Gastroesophageal sphincter (tissue), 3 donors: ENCODE measurements around the gene ANAPC15.

Experiments used
- EP300 ChIP-seq: sonication (generic); formaldehyde crosslinking; IDR thresholded peaks from one replicate; pipeline ENCODE4 v1.6.1; 2017; ENCODE audit warnings: antibody characterized with exemption, mild to moderate bottlenecking
- POLR2A ChIP-seq, 2 donors: fragments of 450-650 bp; IDR thresholded peaks; one replicate each; pipeline ENCODE4 v1.6.1; 2017; ENCODE audit warnings: antibody characterized with exemption in 2 of 2, mild to moderate bottlenecking in 2 of 2, moderate library complexity in 1 of 2
- POLR2AphosphoS5 ChIP-seq: sonication (generic); formaldehyde crosslinking; IDR thresholded peaks from one replicate; pipeline ENCODE4 v1.6.1; 2017; ENCODE audit warnings: antibody characterized with exemption
- TF ChIP-seq, protein P1 (sequence below), 4 experiments: fragments of 200-600 bp in 2 of 4; fragments of 450-650 bp in 2 of 4; sonication (generic) in 1 of 4; IDR thresholded peaks; one replicate each; pipeline ENCODE4 v1.5.1; 2017 to 2019; ENCODE audit warnings: antibody characterized with exemption in 4 of 4, mild to moderate bottlenecking in 2 of 4, moderate library complexity in 2 of 4

DNA sequence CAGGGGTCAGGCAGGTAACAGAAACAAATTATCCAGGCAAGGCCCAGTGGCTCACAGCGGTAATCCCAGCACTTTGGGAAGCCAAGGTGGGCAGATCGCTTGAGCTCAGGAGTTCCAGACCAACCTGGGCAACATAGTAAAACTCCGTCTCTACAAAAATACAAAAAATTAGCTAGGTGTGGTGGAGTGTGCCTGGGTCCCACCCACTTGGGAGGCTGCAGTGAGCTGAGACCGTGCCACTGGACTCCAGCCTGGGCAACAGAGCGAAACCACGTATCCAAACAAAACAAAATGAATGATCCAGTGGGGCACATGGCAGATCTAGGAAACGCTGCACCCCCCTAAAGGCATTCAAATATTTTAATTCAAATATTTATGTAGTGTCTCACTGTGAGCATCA, 42.0 kb downstream of the ANAPC15 start:
- TF ChIP-seq, protein P1, sequence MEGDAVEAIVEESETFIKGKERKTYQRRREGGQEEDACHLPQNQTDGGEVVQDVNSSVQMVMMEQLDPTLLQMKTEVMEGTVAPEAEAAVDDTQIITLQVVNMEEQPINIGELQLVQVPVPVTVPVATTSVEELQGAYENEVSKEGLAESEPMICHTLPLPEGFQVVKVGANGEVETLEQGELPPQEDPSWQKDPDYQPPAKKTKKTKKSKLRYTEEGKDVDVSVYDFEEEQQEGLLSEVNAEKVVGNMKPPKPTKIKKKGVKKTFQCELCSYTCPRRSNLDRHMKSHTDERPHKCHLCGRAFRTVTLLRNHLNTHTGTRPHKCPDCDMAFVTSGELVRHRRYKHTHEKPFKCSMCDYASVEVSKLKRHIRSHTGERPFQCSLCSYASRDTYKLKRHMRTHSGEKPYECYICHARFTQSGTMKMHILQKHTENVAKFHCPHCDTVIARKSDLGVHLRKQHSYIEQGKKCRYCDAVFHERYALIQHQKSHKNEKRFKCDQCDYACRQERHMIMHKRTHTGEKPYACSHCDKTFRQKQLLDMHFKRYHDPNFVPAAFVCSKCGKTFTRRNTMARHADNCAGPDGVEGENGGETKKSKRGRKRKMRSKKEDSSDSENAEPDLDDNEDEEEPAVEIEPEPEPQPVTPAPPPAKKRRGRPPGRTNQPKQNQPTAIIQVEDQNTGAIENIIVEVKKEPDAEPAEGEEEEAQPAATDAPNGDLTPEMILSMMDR (IDR thresholded peaks at IDR 0.05): no peak
- TF ChIP-seq EP300 (no peak), POLR2A (IDR thresholded peaks at IDR 0.05) (no peak), POLR2AphosphoS5 (no peak)
